ENCODE results near the gene BCL2.

GRCh38 chr18:63102941-63103744, 216.4 kb downstream of the BCL2 start:
- TF ChIP-seq CTCF (IDR thresholded peaks at IDR 0.05) = no peak
- no peak for TF ChIP-seq POLR2A (IDR thresholded peaks at IDR 0.05)
